ENCODE measurements around the gene ADAT1. TPM values are rescaled to one million over a fixed set of nuclear protein-coding genes. Genes with fewer than 3 reads are reported as not detected.

The ADAT1 gene
- total RNA-seq, 4 donors from 2014 or later, result 32.5 to 57.7 (median 51.3) TPM

- no peak for DNase-seq (ENCODE audit: low spot score)
- no peak for TF ChIP-seq CTCF (IDR thresholded peaks at IDR 0.05)
- no peak for ATAC-seq (ENCODE audit: low FRiP score)
Measured at GRCh38 chr16:75576384-75576811, 46.7 kb downstream of the ADAT1 start.

GRCh38 chr16:75575958-75576357, 47.1 kb downstream of the ADAT1 start:
- DNase-seq (ENCODE audit: low spot score) (no peak), ATAC-seq (ENCODE audit: low FRiP score) (no peak)
- TF ChIP-seq CTCF (IDR thresholded peaks at IDR 0.05), result no peak

- no peak for ATAC-seq (ENCODE audit: low FRiP score)
- no peak for TF ChIP-seq CTCF (IDR thresholded peaks at IDR 0.05)
- no peak for DNase-seq (ENCODE audit: low spot score)
Measured at GRCh38 chr16:75573955-75574354, 49.1 kb downstream of the ADAT1 start.

- ATAC-seq (ENCODE audit: low FRiP score) (no peak), DNase-seq (ENCODE audit: low spot score) (no peak)
- TF ChIP-seq CTCF (IDR thresholded peaks at IDR 0.05), result no peak
Measured at GRCh38 chr16:75572864-75573542, 50.1 kb downstream of the ADAT1 start.

GRCh38 chr16:75570396-75571065, 52.5 kb downstream of the ADAT1 start:
- DNase-seq (ENCODE audit: low spot score), result no peak

GRCh38 chr16:75567911-75568310, 55.2 kb downstream of the ADAT1 start:
- TF ChIP-seq CTCF (IDR thresholded peaks at IDR 0.05), result no peak
- no peak for ATAC-seq (ENCODE audit: low FRiP score)
- DNase-seq (ENCODE audit: low spot score), result no peak

More at GRCh38 chr16:75570396-75571065, 52.5 kb downstream of the ADAT1 start:
- TF ChIP-seq CTCF (IDR thresholded peaks at IDR 0.05), result no peak
- ATAC-seq (ENCODE audit: low FRiP score), result no peak

All from omental fat pad (tissue), 4 donors.